ENCODE results near the gene SCLT1.
"Not testable (repeated sequence)": the region's sequence is repeated elsewhere in the genome, so short reads cannot be mapped to it uniquely, and the experiment has no call there.

The SCLT1 gene

GRCh38 chr4:129093191-129093920, at the start of gene SCLT1:
Gene SCLT1 (minus strand): TSS chr4:129093539. CDS start chr4:129093103, 436 bp downstream.
- DNase-seq: peak; percentile 81 to 90 (median 86)

DNA sequence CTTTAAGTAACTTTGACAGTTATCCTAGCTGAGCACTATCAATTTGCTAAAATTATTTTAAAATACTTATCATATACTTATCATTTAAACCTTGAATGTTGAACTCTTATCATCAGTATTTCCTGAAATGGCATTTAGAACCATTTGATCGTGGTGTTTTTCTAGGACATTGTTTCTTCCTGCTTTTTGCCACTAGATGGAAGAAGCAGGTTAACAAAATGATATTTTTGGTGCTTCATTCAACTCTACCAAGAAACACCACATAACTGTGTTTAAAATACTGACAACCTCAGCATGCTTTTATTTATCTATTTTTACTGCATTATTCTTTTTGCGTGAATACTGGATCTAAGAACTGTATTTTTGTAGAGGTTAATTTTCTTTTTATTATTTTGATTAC, 47.2 kb upstream of the SCLT1 start:
- DNase-seq: no peak

DNA sequence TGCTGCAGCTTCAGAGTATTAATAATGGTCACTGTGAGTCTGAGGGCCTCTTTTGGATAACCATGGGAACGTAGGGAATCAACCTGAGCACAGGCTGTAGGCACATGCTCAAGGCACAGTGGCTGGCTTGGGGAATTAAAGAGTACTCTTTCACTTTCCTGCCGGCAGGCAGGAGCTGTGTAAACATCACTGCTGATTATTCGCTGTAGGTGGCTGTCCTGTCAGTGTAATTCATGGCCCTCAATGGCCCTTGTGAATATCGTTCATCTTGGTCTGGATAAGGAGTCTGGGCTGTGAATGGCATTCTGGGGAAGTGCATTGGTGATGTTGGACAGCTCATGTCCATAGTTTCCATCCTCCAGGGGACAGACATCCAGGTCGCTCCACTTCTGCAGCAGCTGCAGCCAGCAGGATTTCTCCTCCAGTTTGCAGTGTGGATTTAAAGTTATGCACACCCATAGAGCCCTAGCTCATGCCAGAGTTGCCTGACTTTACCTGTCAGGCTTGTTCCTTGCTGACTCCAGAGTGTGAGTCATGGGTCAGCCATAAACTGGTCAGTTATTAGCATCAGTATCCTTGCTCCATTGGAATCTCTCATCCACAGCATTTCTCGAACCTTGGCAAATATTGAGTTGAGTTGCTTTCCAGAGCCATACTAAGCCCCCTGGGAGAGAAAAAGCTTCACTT, 45.6 kb upstream of the SCLT1 start:
- no peak for DNase-seq

- DNase-seq: no peak
Observed at GRCh38 chr4:129136433-129136832, 43.1 kb upstream of the SCLT1 start.

DNA sequence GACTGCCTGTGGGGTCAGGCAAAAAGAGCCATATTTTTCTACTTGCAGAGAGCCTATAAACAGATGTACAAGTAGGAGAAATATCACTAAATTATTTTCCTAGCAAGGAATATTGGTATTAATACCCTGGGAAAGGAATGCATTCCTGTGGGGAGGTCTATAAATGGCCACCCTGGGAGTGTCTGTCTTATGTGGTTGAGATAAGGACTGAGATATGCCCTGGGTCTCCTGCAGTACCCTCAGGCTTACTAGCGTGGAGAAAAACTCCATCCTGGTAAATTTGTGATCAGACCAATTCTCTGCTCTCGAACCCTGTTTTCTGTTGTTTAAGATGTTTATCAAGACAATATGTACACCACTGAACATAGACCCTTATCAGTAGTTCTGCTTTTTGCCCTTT, 38.0 kb upstream of the SCLT1 start:
- DNase-seq: no peak

DNA sequence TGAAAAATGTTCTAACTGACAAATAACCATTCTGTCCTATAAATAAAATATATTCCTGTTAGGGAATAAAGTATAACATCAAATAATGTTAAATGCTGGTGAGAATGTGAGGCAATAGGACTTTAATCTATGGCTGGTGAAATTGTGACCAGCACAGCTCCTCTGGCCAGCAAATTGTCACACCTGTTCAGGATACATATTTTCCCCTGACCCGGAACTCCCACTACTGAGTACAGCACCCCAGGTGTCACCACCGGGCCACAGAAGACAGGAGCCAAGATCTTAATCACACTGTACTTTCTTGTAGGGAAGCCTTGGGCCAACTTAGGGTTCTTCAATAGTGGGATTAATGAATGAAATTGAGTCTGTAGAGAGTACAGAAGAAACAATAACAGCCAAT, 35.8 kb upstream of the SCLT1 start:
- no peak for DNase-seq

GRCh38 chr4:129126614-129127013, 33.3 kb upstream of the SCLT1 start:
- DNase-seq: not testable (repeated sequence)

- DNase-seq: no peak
Observed at GRCh38 chr4:129117705-129118104, 24.4 kb upstream of the SCLT1 start.

DNA sequence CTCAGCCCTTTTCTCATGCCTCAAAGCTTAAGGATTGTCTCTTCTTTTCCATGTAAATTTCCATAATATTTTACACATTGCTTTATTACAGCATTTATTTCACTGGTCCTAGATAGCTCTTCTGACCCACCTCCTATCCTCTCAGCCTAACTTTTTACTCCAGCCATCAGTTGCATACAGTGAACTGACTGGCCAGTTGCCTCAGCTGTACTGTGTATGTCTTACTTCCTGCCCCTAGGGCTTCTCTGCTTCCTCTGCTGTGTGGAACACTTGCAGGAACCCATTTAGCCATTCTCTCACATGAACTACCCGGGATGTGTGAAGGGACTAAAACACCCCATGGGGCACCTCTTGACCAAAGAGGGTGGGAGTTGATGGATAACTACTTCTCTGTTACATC, 20.6 kb upstream of the SCLT1 start:
- DNase-seq: no peak

DNA sequence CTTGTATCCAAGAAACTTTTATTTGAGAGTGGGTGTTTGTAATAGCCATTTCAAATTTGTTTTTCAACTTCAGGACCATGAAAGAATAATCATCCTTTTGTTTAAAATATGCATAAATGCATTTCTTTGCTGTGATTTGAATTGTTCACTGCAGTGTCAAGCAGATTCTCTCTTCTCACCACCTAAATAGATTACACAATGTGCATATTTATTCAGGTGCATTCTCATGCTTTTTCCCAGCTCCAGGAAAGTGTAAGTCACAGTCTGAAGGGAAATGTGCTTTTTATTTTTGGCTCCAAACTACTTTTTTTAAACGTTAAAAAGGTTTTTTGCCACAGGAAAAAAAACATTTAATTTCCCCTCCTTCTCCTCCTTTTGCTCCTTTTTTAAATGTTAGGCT, 20.1 kb upstream of the SCLT1 start:
- DNase-seq: no peak

- DNase-seq: no peak
Observed at GRCh38 chr4:129111919-129112318, 18.6 kb upstream of the SCLT1 start.

DNA sequence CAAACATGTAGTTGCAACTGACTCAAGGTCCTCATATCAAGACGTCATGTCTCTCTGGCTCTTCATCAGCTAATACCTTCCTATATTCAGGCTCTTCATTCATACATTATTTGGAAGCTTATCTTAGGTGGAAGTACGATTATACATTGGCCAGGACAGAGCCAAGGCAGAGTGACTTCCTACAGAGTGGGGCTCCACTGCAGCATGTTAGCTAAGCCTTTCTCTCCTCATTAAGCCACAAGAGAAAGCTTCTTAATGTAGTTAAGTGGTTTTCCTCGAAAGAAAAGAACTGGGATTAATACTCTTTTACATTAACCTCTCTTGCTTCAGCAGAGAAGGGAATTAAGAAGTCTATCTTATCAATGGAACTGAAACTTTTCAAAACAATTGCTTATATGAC, 17.6 kb upstream of the SCLT1 start:
- DNase-seq: no peak

DNA sequence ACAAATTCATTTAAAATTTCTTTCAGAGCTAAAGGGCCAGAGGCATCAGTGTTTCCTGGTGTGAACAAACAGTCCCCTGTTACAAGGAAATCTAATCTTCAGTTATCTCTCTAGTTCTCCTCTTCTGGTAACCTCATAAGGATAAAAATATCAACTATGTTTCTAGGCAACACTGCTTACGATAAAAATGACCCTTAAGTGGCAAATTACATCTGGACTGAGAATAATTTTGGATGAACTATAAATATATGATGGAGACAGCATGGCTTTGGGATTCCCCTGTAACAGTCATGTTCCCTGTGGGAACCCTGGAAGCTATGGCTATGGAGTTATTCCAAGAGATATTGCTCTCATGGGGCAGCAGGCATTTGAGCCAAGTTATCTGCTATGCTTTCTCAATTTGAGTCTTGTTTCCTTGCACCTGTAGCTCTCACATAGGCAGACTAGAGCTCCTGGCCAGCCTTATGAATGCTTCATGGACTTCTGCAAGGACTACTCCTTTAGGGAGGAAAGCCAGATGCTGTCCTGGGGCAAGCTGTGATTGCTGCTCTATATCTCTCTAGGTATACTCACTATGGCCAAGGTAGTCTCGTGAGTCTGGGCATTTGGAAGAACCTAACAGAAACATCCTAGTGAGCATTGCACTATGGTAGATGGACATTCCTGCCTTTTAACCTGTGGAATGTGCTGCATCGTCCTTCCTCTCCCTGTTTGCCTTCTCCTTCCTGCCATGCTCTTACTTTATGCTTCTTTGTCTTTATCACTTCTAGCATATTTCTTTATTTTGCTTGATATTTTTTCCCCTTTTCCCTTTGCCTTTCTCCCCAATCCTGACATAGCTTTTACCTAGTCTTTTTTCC, 16.9 kb upstream of the SCLT1 start:
- DNase-seq: no peak

GRCh38 chr4:129098531-129099001, 5.2 kb upstream of the SCLT1 start:
- no peak for DNase-seq

DNA sequence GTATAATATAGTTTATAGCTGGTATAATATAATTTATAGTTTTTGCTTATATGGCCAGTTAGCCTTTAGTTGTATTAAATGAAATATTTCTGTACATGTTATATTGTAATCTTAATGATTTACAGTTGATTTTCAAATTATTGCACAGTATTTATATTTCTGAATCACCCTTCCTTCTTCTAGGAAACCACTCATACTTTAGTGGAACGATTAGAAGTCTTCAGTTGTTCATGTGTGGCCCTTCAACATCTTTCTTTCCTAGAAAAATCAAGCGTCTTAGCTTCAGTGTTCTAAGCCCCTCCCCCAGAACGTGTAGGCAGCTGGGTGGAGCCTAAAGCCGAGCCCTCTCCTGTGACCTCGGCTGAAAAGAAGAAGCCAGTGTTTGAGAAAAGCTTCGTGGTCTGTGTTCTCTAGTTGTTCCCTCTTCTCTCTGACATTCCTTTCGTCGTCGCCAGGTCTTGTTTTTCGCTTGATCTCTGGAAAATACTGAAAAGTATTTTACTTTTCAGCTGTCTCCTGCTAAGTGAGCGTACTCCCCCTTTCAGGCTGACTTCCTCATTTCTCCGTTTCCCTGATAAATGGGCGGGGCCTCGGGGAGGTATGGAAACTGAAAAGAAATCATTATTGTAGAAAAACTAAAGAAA, 2.6 kb upstream of the SCLT1 start, which contains the start of gene C4orf33:
TSS of gene C4orf33 (plus strand) at position 342 of the 644 bp plus-strand sequence. CDS start 6,459 bp downstream, outside the sequence.
- peak; percentile 9 to 54 (median 24) for DNase-seq

DNA sequence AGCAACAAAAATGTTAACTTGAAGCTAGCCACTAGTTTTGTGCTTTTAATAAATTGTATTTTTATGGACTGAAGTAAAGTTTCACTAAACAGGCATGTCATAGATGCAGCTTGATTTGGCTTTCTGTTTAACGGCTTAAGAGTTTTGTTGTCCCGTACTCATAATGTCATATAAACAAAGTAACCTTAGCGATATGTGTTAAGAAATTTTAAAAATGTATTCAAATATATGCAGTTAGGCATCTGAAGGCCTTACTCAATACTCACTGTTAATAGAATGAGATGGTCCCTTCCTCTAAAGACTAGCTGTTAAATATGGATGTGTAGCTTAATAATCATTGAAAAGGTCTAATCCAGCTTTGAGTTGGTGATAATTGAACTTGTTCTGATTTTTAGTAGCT, 1.0 kb upstream of the SCLT1 start:
- DNase-seq: no peak

- no peak for DNase-seq
Observed at GRCh38 chr4:129092631-129093190, 628 bp downstream of the SCLT1 start.

DNA sequence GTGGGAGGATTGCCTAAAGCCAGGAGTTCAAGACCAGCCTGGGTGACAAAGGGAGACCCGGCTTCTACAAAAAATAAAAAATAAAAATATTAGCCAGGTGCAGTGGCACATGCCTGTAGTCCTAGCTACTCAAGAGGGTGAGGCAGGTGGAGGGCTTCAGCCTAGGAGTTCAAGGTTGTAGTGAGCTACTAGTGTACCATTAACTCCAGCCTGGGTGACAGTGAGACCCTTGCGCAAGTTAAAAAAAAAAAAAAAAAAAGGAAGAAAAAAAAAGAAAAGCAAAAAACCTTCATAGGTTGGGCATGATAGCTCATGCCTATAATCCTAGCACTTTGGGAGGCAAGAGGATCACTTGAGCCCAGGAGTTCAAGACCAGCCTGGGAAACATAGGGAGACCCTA, 5.8 kb downstream of the SCLT1 start:
- no peak for DNase-seq

DNA sequence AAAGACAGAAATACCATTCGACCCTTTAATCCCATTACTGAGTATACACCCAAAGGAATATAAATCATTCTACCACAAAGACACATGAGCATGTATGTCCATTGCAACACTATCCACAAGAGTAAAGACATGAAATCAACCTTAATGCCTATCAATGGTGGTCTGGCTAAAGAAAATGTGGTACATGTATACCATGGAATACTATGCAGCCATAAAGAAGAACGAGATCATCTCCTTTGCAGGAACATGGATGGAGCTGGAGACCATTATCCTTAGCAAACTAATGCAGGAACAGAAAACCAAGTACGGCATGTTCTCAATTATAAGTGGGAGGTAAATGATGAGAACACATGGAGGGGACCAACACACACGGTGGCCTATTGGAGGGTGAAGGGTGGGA, 7.9 kb downstream of the SCLT1 start:
- DNase-seq: no peak

GRCh38 chr4:129082302-129082701, 11.0 kb downstream of the SCLT1 start:
- DNase-seq: no peak

DNA sequence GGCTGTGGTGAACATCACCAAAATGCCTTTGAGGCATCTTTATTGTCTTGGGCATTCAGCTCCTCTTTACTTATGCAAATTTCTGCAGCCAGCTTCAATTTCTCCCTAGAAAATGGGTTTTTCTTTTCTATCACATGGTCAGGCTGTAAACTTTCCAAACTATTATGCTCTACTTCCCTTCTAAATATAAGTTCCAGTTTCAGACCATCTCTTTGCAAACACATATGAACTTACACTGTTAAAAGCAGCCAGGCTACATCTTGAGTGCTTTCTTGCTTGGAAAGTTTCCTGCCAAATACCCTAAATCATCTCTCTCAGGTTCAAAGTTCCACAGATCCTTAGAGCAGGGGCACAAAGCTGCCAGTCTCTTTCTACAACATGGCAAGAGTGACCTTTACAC, 13.2 kb downstream of the SCLT1 start:
- no peak for DNase-seq

GRCh38 chr4:129077326-129077725, 16.0 kb downstream of the SCLT1 start:
- no peak for DNase-seq
